Body of pancreas (tissue), 4 donors: Measurements from ENCODE around the gene RFX7.

Experiments used
- CTCF ChIP-seq, 7 experiments: fragments of 450-650 bp in 4 of 7; fragments of 200-600 bp in 3 of 7; sonication (generic) in 3 of 7; IDR thresholded peaks; one replicate each; pipeline ENCODE4 v1.5.1; 2016 to 2019; ENCODE audit warnings: antibody characterized with exemption in 7 of 7
- POLR2A ChIP-seq, 3 donors: fragments of 450-650 bp; IDR thresholded peaks; one replicate each; pipeline ENCODE4 v1.6.1; 2016; ENCODE audit warnings: antibody characterized with exemption in 3 of 3, mild to moderate bottlenecking in 2 of 3

GRCh38 chr15:56247266-56247665 is 3.6 kb upstream of the RFX7 start:
- TF ChIP-seq POLR2A (IDR thresholded peaks at IDR 0.05): no peak
- no peak for TF ChIP-seq CTCF (IDR thresholded peaks at IDR 0.05)
